HS-5 (cell line): ENCODE results near the gene ZNF579.

Experiments
- DNase-seq: peaks from one replicate; pipeline ENCODE4 v3.0.0-alpha.2; 2012; ENCODE audit warnings: low read depth

Gene ZNF579

DNA sequence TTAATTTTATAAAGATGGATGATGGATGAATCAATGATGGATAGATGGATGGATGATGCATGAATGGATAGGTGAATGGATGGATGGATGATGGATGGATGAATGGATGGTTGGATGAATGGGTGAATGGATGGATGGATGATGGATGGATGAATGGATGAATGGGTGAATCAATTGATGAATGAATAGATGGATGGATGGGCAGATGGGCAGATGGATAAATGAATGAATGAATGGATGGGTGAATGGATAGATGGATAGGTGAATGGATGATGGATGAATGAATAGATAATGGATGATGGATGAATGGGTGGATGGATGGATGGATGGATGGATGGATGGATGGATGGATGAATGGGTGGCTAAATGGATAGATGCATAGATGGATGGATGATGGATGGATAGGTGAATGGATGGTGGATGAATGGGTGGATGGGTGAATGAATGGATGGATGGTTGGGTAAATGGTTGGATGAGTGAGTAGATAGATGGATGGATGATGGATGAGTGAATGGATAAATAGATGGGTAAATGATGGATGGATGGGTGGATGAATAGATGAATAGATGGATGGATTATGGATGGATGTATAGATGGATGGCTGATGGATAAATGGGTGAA lies 12.8 kb downstream of the ZNF579 start:
- DNase-seq: no peak

DNA sequence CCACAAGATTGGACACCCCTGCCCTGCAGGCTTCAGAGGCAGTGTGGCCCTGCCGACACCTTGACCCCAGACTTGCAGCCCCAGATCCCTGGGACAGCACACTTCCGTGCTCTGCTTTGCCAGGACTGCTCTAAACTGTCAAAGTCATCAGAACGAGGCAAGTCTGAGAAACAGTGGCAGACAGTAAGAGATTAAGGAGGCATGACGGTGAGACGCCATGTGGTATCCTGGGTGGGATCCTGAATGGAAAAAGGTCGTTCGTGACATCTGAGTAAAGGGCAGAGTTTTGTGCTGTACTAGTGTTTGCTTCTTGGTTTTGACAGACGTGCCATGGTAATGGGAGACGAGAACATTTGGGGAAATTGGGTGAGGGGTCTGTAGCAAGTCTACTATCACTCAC lies 13.8 kb downstream of the ZNF579 start:
- no peak for DNase-seq

DNA sequence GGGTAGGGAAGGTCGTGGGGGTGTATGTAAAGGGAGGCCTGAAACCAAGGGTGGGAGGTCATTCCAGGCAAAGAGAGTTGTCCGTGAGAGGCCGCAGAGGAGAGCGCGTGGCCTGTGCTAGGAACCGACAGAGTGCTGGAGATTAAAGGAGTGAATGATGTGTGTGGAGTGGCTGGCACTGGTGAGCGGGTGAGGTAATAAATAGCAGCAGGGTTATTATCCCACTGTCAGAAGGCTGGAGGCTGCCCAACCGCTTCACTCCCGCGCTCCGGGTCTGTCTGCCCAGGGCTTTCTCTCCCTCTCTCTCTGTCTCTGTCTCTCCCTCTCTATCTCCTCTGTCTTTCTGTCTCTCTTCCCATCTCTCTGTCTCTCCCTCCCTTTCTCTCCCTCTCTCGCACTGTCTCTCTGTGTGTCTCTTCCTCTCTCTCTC lies 17.4 kb downstream of the ZNF579 start:
- no peak for DNase-seq

GRCh38 chr19:55559684-55560083 lies 21.0 kb downstream of the ZNF579 start:
- no peak for DNase-seq

- no peak for DNase-seq
Observed at GRCh38 chr19:55554741-55555152, 25.9 kb downstream of the ZNF579 start.

- DNase-seq: no peak
Observed at GRCh38 chr19:55554302-55554701, 26.3 kb downstream of the ZNF579 start.

GRCh38 chr19:55553217-55554182 lies 27.1 kb downstream of the ZNF579 start:
- DNase-seq: no peak

DNA sequence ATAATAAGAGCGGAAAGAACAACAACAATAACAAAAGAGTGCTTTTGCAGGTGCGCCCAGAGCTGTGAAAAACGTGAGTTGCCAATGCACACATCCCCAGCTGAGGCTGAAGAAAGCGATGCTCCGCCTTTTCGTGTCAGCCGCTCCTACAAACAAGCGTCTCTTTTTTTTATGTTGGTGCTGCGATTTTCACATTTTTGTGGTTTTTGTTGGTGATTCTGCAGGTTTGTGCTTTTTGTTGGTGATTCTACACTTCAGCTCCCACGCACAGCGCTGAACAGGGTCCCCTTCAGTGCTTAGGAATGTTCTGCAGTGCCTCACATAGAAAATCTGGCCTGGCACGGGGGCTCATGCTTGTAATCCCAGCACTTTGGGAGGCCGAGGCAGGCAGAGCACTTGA lies 28.0 kb downstream of the ZNF579 start:
- no peak for DNase-seq

GRCh38 chr19:55552206-55552605 lies 28.4 kb downstream of the ZNF579 start:
- DNase-seq: no peak

- DNase-seq: no peak
Observed at GRCh38 chr19:55550321-55550650, 30.4 kb downstream of the ZNF579 start.

GRCh38 chr19:55549500-55550320 lies 30.9 kb downstream of the ZNF579 start:
- DNase-seq: peak; percentile 77

GRCh38 chr19:55546822-55547614 lies 33.6 kb downstream of the ZNF579 start:
- no peak for DNase-seq

- no peak for DNase-seq
Observed at GRCh38 chr19:55546011-55546410, 34.6 kb downstream of the ZNF579 start.

- DNase-seq: no peak
Observed at GRCh38 chr19:55545443-55545842, 35.2 kb downstream of the ZNF579 start, which contains the start of gene SBK3. SBK3 (minus strand) TSS chr19:55545543; CDS start chr19:55545543, 0 bp downstream.

GRCh38 chr19:55544776-55545439 lies 35.7 kb downstream of the ZNF579 start:
- DNase-seq: no peak

- DNase-seq: no peak
Observed at GRCh38 chr19:55544014-55544413, 36.6 kb downstream of the ZNF579 start.

DNA sequence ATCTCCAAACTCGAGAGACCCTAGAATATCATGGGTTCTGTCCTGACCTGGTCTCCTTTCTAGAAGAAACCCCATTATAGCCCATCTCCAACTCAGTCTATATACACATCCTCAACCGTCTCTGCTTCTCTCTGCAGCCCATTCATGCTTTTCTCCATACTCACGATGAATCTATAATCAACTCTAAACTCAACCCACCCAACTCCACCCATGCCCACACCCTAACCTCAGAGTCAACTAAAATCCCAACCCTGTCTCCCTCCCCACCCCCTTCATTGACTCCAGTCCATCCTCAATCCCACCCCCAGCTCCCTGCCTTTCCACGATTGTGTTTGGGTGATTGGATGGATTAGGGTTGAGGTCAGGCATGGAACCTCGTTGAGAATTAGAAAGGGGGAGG lies 37.1 kb downstream of the ZNF579 start:
- no peak for DNase-seq

DNA sequence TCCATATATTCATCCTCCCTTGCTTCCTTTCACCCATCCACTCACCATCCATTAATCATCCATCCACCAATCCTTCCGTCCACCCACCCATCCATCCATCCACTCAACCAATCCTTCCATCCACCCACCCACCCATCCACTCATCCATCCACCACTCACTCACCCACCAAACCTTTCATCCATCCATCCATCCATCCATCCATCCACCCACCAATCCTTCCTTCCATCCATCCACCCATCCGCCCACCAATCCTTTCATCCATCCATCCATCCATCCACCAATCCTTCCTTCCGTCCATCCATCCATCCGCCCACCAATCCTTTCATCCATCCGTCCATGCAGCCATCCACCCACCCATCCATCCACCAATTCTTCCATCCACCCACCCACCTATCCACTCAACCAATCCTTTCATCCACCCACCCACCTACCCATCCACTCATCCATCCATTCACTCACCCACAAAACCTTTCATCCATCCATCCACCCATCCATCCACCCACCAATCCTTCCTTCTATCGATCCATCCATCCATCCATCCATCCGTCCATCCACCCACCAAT lies 38.3 kb downstream of the ZNF579 start:
- no peak for DNase-seq

DNA sequence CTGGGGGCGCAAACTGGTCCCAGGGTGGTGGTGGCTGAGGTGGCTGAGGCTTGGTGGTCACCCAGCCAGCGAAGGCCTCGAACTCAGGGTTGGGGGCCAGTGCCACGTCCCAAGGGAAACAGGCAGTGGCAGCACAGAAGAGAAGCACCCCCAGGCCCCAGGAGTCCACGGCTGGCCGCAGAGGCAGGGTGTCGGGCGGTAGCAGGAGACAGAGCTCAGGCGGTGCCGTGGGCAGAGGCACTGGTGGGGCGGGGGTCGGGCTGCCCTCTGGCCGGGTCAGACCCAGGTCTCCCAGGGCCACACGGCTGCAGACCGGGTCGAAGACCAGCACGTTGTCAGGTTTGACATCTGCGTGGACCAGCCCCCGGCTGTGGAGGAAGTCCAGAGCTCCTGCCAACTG lies 39.6 kb downstream of the ZNF579 start:
- DNase-seq: no peak

- no peak for DNase-seq
Observed at GRCh38 chr19:55540619-55541018, 40.0 kb downstream of the ZNF579 start.
